CD14-positive monocyte (primary cell): ENCODE measurements around the gene NOP9. TPM values are rescaled to one million over a fixed set of nuclear protein-coding genes. Genes with fewer than 3 reads are reported as not detected.

ENCODE experiments used
- DNase-seq, 3 donors: peaks; one replicate each; pipeline ENCODE4 v3.0.0-alpha.2; 2011 to 2022
- H2AFZ ChIP-seq: 2 replicates; pipeline ENCODE4 v1.6.0; 2012; ENCODE audit warnings: mild to moderate bottlenecking, low read depth, low read length, inconsistent platforms; ENCODE audit not compliant: insufficient read depth, poor library complexity, severe bottlenecking
- H3K27ac ChIP-seq, 2 donors: 1 replicate in 1 of 2; 2 replicates in 1 of 2; pipeline ENCODE4 v1.5.1; 2012 to 2013; ENCODE audit warnings: low read length in 2 of 2, control low read depth in 1 of 2, inconsistent platforms in 1 of 2, low read depth in 1 of 2, mild to moderate bottlenecking in 1 of 2
- H3K27me3 ChIP-seq, 2 donors: one replicate each; pipeline versions ENCODE4 v1.6.0 to v1.6.1; 2011 to 2013; ENCODE audit warnings: low read length in 2 of 2; ENCODE audit not compliant: control insufficient read depth in 2 of 2, insufficient read depth in 2 of 2
- H3K36me3 ChIP-seq, 2 donors: replicated peaks in 1 of 2; 1 replicate in 1 of 2; 2 replicates in 1 of 2; pipeline versions ENCODE4 v1.5.1 to v1.6.1; 2012 to 2013; ENCODE audit warnings: low read length in 2 of 2, control low read depth in 1 of 2, inconsistent platforms in 1 of 2, mild to moderate bottlenecking in 1 of 2; ENCODE audit not compliant: insufficient read depth in 2 of 2, control insufficient read depth in 1 of 2
- H3K4me1 ChIP-seq, 2 donors: 1 replicate in 1 of 2; 2 replicates in 1 of 2; pipeline versions ENCODE4 v1.5.1 to v1.6.1; 2012 to 2013; ENCODE audit warnings: low read length in 2 of 2, control low read depth in 1 of 2, inconsistent platforms in 1 of 2, mild to moderate bottlenecking in 1 of 2, moderate library complexity in 1 of 2; ENCODE audit not compliant: insufficient read depth in 2 of 2, control insufficient read depth in 1 of 2
- H3K4me2 ChIP-seq: replicated peaks from 2 replicates; pipeline ENCODE3; 2012; ENCODE audit warnings: low read length, moderate library complexity, mild to moderate bottlenecking; ENCODE audit not compliant: poor library complexity, severe bottlenecking; ENCODE audit errors: extremely low read depth
- H3K4me3 ChIP-seq, 3 experiments: fragments of 200-600 bp in 1 of 3; sonication (generic) in 1 of 3; replicated peaks in 1 of 3; 1 replicate in 2 of 3; 2 replicates in 1 of 3; pipeline ENCODE4 v1.5.1; 2011 to 2013; ENCODE audit warnings: low read length in 3 of 3, mild to moderate bottlenecking in 3 of 3, control low read depth in 2 of 3, low read depth in 2 of 3, inconsistent platforms in 1 of 3, moderate library complexity in 1 of 3
- H3K79me2 ChIP-seq: 2 replicates; pipeline ENCODE4 v1.6.0; 2012; ENCODE audit warnings: mild to moderate bottlenecking, control low read depth, inconsistent platforms, low read length, moderate library complexity; ENCODE audit not compliant: insufficient read depth
- H3K9ac ChIP-seq: 2 replicates; pipeline ENCODE4 v1.6.0; 2017; ENCODE audit warnings: low read length, mild to moderate bottlenecking; ENCODE audit not compliant: insufficient read depth, poor library complexity, severe bottlenecking
- H3K9me3 ChIP-seq, 2 donors: replicated peaks in 1 of 2; 1 replicate in 1 of 2; 2 replicates in 1 of 2; pipeline versions ENCODE4 v1.5.1 to v1.6.1; 2012 to 2013; ENCODE audit warnings: low read length in 2 of 2, control low read depth in 1 of 2; ENCODE audit not compliant: control insufficient read depth in 1 of 2, insufficient read depth in 1 of 2
- H4K20me1 ChIP-seq: 2 replicates; pipeline ENCODE4 v1.6.0; 2012; ENCODE audit warnings: mild to moderate bottlenecking, low read length, control low read depth, moderate library complexity; ENCODE audit not compliant: insufficient read depth
- H3K27ac Mint-ChIP-seq, 7 donors: one replicate each; pipeline ENCODE4 v1.8.0; 2020; ENCODE audit warnings: mild to moderate bottlenecking in 7 of 7, mixed read lengths in 7 of 7, moderate library complexity in 6 of 7, inconsistent platforms in 2 of 7
- H3K27me3 Mint-ChIP-seq, 3 donors: one replicate each; pipeline ENCODE4 v1.8.0; 2021 to 2022; ENCODE audit warnings: low read depth in 3 of 3, mild to moderate bottlenecking in 3 of 3, mixed read lengths in 3 of 3, moderate library complexity in 3 of 3, inconsistent platforms in 1 of 3
- H3K36me3 Mint-ChIP-seq, 2 donors: one replicate each; pipeline ENCODE4 v1.8.0; 2020; ENCODE audit warnings: mixed read lengths in 2 of 2, inconsistent platforms in 1 of 2, mild to moderate bottlenecking in 1 of 2
- H3K4me1 Mint-ChIP-seq: one replicate; pipeline ENCODE4 v1.8.0; 2020; ENCODE audit warnings: mild to moderate bottlenecking, mixed read lengths
- H3K4me3 Mint-ChIP-seq, 2 donors: one replicate each; pipeline ENCODE4 v1.8.0; 2020; ENCODE audit warnings: mild to moderate bottlenecking in 2 of 2, mixed read lengths in 2 of 2, moderate library complexity in 1 of 2
- H3K9me3 Mint-ChIP-seq, 7 donors: one replicate each; pipeline ENCODE4 v1.8.0; 2020 to 2022; ENCODE audit warnings: mixed read lengths in 7 of 7, mild to moderate bottlenecking in 6 of 7, moderate library complexity in 6 of 7, inconsistent platforms in 2 of 7
- WGBS: methylation state at CpG from one replicate; pipeline ENCODE4 v1.1.5; 2013; ENCODE audit warnings: missing lambda C conversion rate; ENCODE audit not compliant: insufficient coverage; 5-methylcytosine and 5-hydroxymethylcytosine counted together
- intact Hi-C, 2 donors: fragments of 100-400 bp; cut with micrococcal nuclease; formaldehyde crosslinking; loops; one replicate each; pipeline versions ENCODE4 v1.15.0 to v1.15.1; 2023
- polyA minus RNA-seq: library from RNA; depleted of rRNA, polyadenylated mRNA; stranded (reverse); fragments of >200 nt; gene quantifications from 2 replicates; pipeline ENCODE4 v1.2.3, GENCODE V29; 2012
- polyA plus RNA-seq, 3 donors: library from polyadenylated mRNA; depleted of rRNA in 1 of 3; unstranded in 2 of 3; stranded (reverse) in 1 of 3; fragments of 300-500 nt in 2 of 3; fragments of >200 nt in 1 of 3; fragmentation: Illumina TruSeq in 2 of 3; gene quantifications; 1 replicate in 2 of 3; 2 replicates in 1 of 3; pipeline ENCODE4 v1.2.3, GENCODE V29; 2012 to 2021
- total RNA-seq, 12 experiments: library from RNA in 1 of 12; stranded (reverse) in 1 of 12; fragments of 120-200 nt in 1 of 12; gene quantifications; one replicate each; pipeline ENCODE4 v1.2.4 and lab custom pipeline; 2013 to 2026; ENCODE audit warnings: mixed read lengths in 6 of 12, inconsistent platforms in 1 of 12
- TF ChIP-seq, protein P1 (sequence below): fragments of 200-600 bp; IDR thresholded peaks from one replicate; pipeline ENCODE4 v1.8.0; 2022; ENCODE audit warnings: antibody characterized with exemption, mild to moderate bottlenecking

NOP9 gene
- 14.7 TPM for total RNA-seq (2013)
- polyA plus RNA-seq: 10 to 100 TPM in 1 of 3 donors, 1 to 10 TPM in 2; 1.2 to 16.6 (median 1.3) TPM
- 17.2 and 21.2 TPM in 2 replicates for polyA minus RNA-seq
- total RNA-seq (lab: John Stamatoyannopoulos, UW): 9.0 to 37.6 (median 24.6) reads per million in 11 experiments

DNA sequence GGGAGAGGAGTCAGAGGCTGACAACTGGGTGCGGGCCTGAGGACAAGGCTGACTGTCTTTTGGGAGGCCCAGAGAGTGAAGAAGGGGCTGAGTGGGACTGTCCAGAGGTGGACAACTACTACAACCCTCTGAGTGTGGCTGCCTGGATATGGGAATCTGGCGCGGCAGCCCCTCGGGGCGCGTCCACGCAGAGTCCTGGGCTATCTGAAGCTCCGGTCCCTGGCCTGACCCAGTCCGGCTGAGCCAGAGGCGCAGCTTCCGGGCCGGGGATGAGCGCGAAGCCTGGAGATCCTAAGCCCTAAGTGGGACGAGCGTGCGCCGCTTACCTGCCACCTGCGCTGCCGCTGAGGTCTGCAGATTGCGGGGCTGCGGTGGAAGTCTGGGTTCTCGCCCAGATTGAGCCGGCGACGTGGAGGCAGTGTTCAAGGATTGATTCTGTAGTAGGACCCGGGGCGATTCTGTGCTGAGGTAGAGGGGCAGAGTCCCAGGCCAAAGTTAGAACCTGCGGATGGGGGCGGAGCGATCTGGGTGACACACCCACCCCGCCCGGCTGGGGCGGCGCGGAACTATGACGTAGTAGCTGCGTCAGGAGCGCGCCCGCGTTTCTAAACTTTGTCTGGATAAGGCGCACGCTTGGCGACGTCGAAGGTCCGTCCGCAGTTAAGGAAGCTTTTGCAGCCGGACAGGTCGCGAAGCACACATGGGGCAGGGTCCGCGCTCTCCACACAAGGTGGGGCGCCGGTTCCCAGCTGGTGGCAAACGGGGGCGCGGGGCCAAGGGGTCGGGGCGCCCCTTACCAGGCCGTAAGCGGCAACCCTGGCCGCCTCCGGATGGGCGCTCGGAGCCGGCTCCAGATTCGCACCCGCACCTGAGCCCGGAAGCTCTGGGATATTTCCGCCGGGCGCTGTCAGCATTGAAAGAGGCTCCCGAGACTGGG, at the start of gene NOP9, which contains the start of gene DHRS1:
NOP9 (plus strand) TSS at position 596 of the 937 bp plus-strand sequence; CDS start at position 701, 105 bp downstream.
DHRS1 (minus strand) TSS at position 526 of the 937 bp plus-strand sequence. CDS start 674 bp downstream, outside the sequence.
- intact Hi-C loops: loop anchor here (5.0 to 10.0 kb wide), 3 partner anchors 57 to 185 kb away; partner anchors contain the start of genes CHMP4A (in 1 of the 2), DCAF11 (in 1 of the 2), MDP1 (in 1 of the 2) and NRL (in 1 of the 2)
- peaks cover 40% of the 10 kb centered on the region for H3K4me1 Mint-ChIP-seq
- peak within 1 kb of the TSS; percentile 45 to 92 (median 78) for H3K4me3 ChIP-seq
- peaks cover 42 to 53% of the 10 kb centered on the region in 2 donors for H3K36me3 ChIP-seq
- H3K79me2 ChIP-seq: peaks cover 46% of the 10 kb centered on the region
- peak; percentile 90 to 92 (median 91) for DNase-seq
- peak within 1 kb of the TSS; percentile 89 for H3K4me2 ChIP-seq
- H3K9me3 Mint-ChIP-seq: peaks cover 0 to 2% (median 0%) of the 10 kb centered on the region in 7 donors
- peak within 1 kb of the TSS; percentile 88 to 95 (median 93) for H3K27ac Mint-ChIP-seq
- TF ChIP-seq, protein P1, sequence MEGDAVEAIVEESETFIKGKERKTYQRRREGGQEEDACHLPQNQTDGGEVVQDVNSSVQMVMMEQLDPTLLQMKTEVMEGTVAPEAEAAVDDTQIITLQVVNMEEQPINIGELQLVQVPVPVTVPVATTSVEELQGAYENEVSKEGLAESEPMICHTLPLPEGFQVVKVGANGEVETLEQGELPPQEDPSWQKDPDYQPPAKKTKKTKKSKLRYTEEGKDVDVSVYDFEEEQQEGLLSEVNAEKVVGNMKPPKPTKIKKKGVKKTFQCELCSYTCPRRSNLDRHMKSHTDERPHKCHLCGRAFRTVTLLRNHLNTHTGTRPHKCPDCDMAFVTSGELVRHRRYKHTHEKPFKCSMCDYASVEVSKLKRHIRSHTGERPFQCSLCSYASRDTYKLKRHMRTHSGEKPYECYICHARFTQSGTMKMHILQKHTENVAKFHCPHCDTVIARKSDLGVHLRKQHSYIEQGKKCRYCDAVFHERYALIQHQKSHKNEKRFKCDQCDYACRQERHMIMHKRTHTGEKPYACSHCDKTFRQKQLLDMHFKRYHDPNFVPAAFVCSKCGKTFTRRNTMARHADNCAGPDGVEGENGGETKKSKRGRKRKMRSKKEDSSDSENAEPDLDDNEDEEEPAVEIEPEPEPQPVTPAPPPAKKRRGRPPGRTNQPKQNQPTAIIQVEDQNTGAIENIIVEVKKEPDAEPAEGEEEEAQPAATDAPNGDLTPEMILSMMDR: no peak
- H3K9me3 ChIP-seq: no peaks in the 10 kb centered on the region
- H3K9ac ChIP-seq: peak within 1 kb of the TSS; percentile 86
- H3K4me1 ChIP-seq: peaks cover 34 to 46% of the 10 kb centered on the region in 2 donors
- H3K4me3 Mint-ChIP-seq: peak within 1 kb of the TSS; percentile 89
- WGBS: under 1% methylated on average over 75 of the region's 75 CpGs
- H3K27me3 ChIP-seq: no peaks in the 10 kb centered on the region
- H4K20me1 ChIP-seq: peaks cover 4% of the 10 kb centered on the region
- peak within 1 kb of the TSS; percentile 78 to 94 for H3K27ac ChIP-seq
- peaks cover 48 to 53% of the 10 kb centered on the region in 2 donors for H3K36me3 Mint-ChIP-seq
- H3K27me3 Mint-ChIP-seq: peaks cover 0 to 1% (median 0%) of the 10 kb centered on the region in 3 donors
- H2AFZ ChIP-seq: peak within 1 kb of the TSS; percentile 96

GRCh38 chr14:24250354-24250753, 49.3 kb upstream of the NOP9 start:
- 74% methylated on average over 4 of the region's 4 CpGs for WGBS
- Histone ChIP-seq H3K9me3 (no peaks in the 10 kb centered on the region), H2AFZ (no peak overlapping the region), H3K27ac (peak overlapping the region in 1 of 2 donors; percentile 53), H4K20me1 (no peaks in the 10 kb centered on the region), H3K27me3 (no peaks in the 10 kb centered on the region), H3K4me2 (no peak overlapping the region), H3K36me3 (peaks cover 33 to 64% of the 10 kb centered on the region in 2 donors), H3K79me2 (no peaks in the 10 kb centered on the region), H3K4me1 (peaks cover 6 to 22% of the 10 kb centered on the region in 2 donors), H3K4me3 (no peak overlapping the region), H3K9ac (no peak overlapping the region)
- H3K27me3 Mint-ChIP-seq: peaks cover 0 to 2% (median 0%) of the 10 kb centered on the region in 3 donors
- H3K9me3 Mint-ChIP-seq: no peaks in the 10 kb centered on the region
- no peak for DNase-seq
- H3K4me1 Mint-ChIP-seq: peaks cover 20% of the 10 kb centered on the region
- intact Hi-C loops: no loop called here
- H3K36me3 Mint-ChIP-seq: peaks cover 52 to 57% of the 10 kb centered on the region in 2 donors
- no peak overlapping the region for H3K4me3 Mint-ChIP-seq
- H3K27ac Mint-ChIP-seq: peak overlapping the region in 2 of 7 donors; percentile 39 to 55
- TF ChIP-seq, protein P1: no peak
